GM12878 (cell line): ENCODE data around the gene KLF11. TPM values are rescaled to one million over a fixed set of nuclear protein-coding genes. Genes with fewer than 3 reads are reported as not detected.

ENCODE experiments used
- HCFC1 ChIP-seq: fragments of 150-350 bp; IDR thresholded peaks from 2 replicates; pipeline ENCODE4 v1.6.1; 2014; ENCODE audit warnings: low read length
- HDAC2 ChIP-seq: fragments of 200-600 bp; sonication (generic); IDR thresholded peaks from 2 replicates; pipeline ENCODE4 v1.6.1; 2017
- SMC3 ChIP-seq: IDR thresholded peaks from 2 replicates; pipeline ENCODE4 v1.6.1; 2011; ENCODE audit warnings: low read length, improper control_type of control experiment, borderline replicate concordance
- YY1 ChIP-seq: IDR thresholded peaks from 2 replicates; pipeline ENCODE4 v1.6.1; 2011; ENCODE audit warnings: low read depth, mild to moderate bottlenecking, low read length
- ZNF622 ChIP-seq: fragments of 450-650 bp; IDR thresholded peaks from 2 replicates; pipeline ENCODE4 v1.6.1; 2017; ENCODE audit warnings: mild to moderate bottlenecking, inconsistent platforms
- polyA plus RNA-seq, 11 experiments: library from polyadenylated mRNA; depleted of rRNA in 4 of 11; unstranded in 6 of 11; stranded (reverse) in 5 of 11; fragments of >200 nt; fragmentation: Nextera tagmentation in 4 of 11; fragmentation: Illumina TruSeq in 1 of 11; extraction: Ambion mirVana in 4 of 11; extraction: Trizol in 1 of 11; gene quantifications; 1 replicate in 1 of 11; 2 replicates in 10 of 11; pipeline versions ENCODE4 v1.2.1 to v1.2.3, GENCODE V29; 2011 to 2016; ENCODE audit warnings: inconsistent platforms in 2 of 11, missing spikeins in 2 of 11, low read depth in 1 of 11
- total RNA-seq, 4 experiments: library from RNA; depleted of rRNA in 3 of 4; stranded (reverse); fragments of >200 nt in 3 of 4; fragmentation: Illumina TruSeq in 1 of 4; extraction: Trizol in 1 of 4; gene quantifications; 2 replicates each; pipeline versions ENCODE4 v1.2.1 to v1.2.3, GENCODE V29; 2013 to 2021
- TF ChIP-seq, protein P1 (sequence below): IDR thresholded peaks from 2 replicates; pipeline ENCODE4 v1.6.1; 2011; ENCODE audit warnings: low read depth, low read length, improper control_type of control experiment, borderline replicate concordance
- TF ChIP-seq, protein P2 (sequence below): fragments of 150-350 bp; IDR thresholded peaks from 2 replicates; pipeline ENCODE4 v1.6.1; 2016; ENCODE audit warnings: low read depth, low read length
- TF ChIP-seq, protein P3 (sequence below): fragments of 450-650 bp; IDR thresholded peaks from 2 replicates; pipeline ENCODE4 v1.6.1; 2017; ENCODE audit warnings: mild to moderate bottlenecking, low read depth, inconsistent platforms; ENCODE audit not compliant: poor library complexity, severe bottlenecking

Gene KLF11
- total and polyA plus RNA-seq, 10 of the 15 experiments (the other 5 are each of a cell fraction or from before 2014, with no cell fraction given): 0.03 to 0.54 (median 0.14) TPM; not detected in 1

DNA sequence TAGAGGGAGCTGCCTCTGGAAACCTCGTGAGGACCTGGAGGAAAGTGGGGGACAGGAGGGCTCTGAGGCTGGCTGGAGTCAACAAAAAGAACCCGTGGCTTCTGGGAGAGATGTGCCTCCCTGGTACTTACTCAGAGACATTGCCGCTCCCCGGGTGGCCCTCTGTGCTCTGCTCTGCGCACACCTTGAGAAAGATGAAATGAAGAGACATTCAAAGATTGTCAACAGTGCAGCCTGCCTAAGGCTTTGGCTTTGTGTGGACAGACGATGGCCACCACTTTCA, 22.4 kb downstream of the KLF11 start (continued):
- TF ChIP-seq HCFC1 (no peak), YY1 (no peak), ZNF622 (no peak), SMC3 (no peak), HDAC2 (no peak)
- TF ChIP-seq, protein P1, sequence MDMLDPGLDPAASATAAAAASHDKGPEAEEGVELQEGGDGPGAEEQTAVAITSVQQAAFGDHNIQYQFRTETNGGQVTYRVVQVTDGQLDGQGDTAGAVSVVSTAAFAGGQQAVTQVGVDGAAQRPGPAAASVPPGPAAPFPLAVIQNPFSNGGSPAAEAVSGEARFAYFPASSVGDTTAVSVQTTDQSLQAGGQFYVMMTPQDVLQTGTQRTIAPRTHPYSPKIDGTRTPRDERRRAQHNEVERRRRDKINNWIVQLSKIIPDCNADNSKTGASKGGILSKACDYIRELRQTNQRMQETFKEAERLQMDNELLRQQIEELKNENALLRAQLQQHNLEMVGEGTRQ: no peak
- TF ChIP-seq, protein P2, sequence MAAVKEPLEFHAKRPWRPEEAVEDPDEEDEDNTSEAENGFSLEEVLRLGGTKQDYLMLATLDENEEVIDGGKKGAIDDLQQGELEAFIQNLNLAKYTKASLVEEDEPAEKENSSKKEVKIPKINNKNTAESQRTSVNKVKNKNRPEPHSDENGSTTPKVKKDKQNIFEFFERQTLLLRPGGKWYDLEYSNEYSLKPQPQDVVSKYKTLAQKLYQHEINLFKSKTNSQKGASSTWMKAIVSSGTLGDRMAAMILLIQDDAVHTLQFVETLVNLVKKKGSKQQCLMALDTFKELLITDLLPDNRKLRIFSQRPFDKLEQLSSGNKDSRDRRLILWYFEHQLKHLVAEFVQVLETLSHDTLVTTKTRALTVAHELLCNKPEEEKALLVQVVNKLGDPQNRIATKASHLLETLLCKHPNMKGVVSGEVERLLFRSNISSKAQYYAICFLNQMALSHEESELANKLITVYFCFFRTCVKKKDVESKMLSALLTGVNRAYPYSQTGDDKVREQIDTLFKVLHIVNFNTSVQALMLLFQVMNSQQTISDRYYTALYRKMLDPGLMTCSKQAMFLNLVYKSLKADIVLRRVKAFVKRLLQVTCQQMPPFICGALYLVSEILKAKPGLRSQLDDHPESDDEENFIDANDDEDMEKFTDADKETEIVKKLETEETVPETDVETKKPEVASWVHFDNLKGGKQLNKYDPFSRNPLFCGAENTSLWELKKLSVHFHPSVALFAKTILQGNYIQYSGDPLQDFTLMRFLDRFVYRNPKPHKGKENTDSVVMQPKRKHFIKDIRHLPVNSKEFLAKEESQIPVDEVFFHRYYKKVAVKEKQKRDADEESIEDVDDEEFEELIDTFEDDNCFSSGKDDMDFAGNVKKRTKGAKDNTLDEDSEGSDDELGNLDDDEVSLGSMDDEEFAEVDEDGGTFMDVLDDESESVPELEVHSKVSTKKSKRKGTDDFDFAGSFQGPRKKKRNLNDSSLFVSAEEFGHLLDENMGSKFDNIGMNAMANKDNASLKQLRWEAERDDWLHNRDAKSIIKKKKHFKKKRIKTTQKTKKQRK: no peak
- TF ChIP-seq, protein P3, sequence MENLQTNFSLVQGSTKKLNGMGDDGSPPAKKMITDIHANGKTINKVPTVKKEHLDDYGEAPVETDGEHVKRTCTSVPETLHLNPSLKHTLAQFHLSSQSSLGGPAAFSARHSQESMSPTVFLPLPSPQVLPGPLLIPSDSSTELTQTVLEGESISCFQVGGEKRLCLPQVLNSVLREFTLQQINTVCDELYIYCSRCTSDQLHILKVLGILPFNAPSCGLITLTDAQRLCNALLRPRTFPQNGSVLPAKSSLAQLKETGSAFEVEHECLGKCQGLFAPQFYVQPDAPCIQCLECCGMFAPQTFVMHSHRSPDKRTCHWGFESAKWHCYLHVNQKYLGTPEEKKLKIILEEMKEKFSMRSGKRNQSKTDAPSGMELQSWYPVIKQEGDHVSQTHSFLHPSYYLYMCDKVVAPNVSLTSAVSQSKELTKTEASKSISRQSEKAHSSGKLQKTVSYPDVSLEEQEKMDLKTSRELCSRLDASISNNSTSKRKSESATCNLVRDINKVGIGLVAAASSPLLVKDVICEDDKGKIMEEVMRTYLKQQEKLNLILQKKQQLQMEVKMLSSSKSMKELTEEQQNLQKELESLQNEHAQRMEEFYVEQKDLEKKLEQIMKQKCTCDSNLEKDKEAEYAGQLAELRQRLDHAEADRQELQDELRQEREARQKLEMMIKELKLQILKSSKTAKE: no peak
